Prostate gland (tissue), 2 donors: ENCODE data around the gene DPH1. TPM values are rescaled to one million over a fixed set of nuclear protein-coding genes. Genes with fewer than 3 reads are reported as not detected.

Experiments used
- DNase-seq: peaks from one replicate; pipeline ENCODE4 v3.0.0-alpha.2; 2019; ENCODE audit warnings: low spot score
- H3K27ac ChIP-seq, 2 donors: fragments of 200-600 bp; sonication (generic); 2 replicates each; pipeline ENCODE4 v1.5.1; 2017 to 2019
- H3K27me3 ChIP-seq: fragments of 200-600 bp; sonication (generic); replicated peaks from 2 replicates; pipeline ENCODE4 v1.5.1; 2019; ENCODE audit not compliant: insufficient read depth
- H3K36me3 ChIP-seq, 2 donors: fragments of 200-600 bp; sonication (generic); 1 replicate in 1 of 2; 2 replicates in 1 of 2; pipeline versions ENCODE4 v1.5.1 to v1.8.1; 2017 to 2019
- H3K4me1 ChIP-seq: fragments of 200-600 bp; sonication (generic); replicated peaks from 2 replicates; pipeline ENCODE4 v1.5.1; 2019
- H3K4me3 ChIP-seq, 2 donors: fragments of 200-600 bp; sonication (generic); 2 replicates each; pipeline ENCODE4 v1.5.1; 2017 to 2019
- H3K9me3 ChIP-seq: fragments of 200-600 bp; sonication (generic); 2 replicates; pipeline ENCODE4 v1.5.1; 2017
- POLR2A ChIP-seq: fragments of 450-650 bp; IDR thresholded peaks from one replicate; pipeline ENCODE4 v1.6.1; 2016; ENCODE audit warnings: antibody characterized with exemption, mild to moderate bottlenecking
- POLR2AphosphoS5 ChIP-seq: sonication (generic); formaldehyde crosslinking; IDR thresholded peaks from one replicate; pipeline ENCODE4 v1.6.1; 2017; ENCODE audit warnings: antibody characterized with exemption
- WGBS: methylation state at CpG from one replicate; pipeline ENCODE4 v1.1.5; 2018; 5-methylcytosine and 5-hydroxymethylcytosine counted together
- intact Hi-C: fragments of 100-400 bp; cut with DNase I; formaldehyde crosslinking; loops from one replicate; pipeline ENCODE4 v1.14.2; 2022
- total RNA-seq, 2 donors: library from RNA; depleted of rRNA; stranded (reverse); fragments of >200 nt; gene quantifications; one replicate each; pipeline ENCODE4 v1.1.0, GENCODE V29; 2016
- TF ChIP-seq, protein P1 (sequence below), 4 experiments: fragments of 200-600 bp in 2 of 4; fragments of 450-650 bp in 2 of 4; sonication (generic) in 2 of 4; IDR thresholded peaks; 1 replicate in 3 of 4; 2 replicates in 1 of 4; pipeline ENCODE4 v1.5.1; 2016 to 2019; ENCODE audit warnings: antibody characterized with exemption in 4 of 4, mild to moderate bottlenecking in 2 of 4, moderate library complexity in 2 of 4

Gene DPH1
- total RNA-seq, 2 donors from 2014 or later: 61.4 to 84.1 TPM

DNA sequence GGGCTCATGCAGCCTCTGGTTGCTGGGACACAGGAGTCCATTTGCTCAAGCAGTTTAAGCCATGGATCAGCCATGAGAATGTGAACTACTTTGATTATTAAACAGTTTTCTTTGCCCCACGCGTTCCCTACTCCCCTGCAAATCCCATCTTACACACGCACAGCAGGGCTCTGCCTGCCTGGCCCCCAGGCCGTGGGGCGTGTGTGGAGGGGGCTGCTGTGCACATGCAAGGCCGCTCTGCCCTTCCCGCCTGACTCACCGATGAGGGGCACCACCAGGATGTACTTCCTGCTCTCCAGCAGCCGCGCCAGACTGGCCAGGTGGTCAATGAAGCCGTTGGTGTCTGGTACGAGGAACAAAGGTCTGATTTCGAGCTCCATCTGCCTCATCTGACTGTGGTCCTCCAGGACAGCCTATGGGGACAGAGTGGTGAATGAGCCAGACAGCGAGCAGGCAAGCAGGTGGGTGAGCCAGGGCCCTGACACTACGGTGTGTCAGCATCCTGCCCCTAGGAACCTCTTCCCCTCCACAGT is 38.6 kb downstream of the DPH1 start:
- TF ChIP-seq, protein P1, sequence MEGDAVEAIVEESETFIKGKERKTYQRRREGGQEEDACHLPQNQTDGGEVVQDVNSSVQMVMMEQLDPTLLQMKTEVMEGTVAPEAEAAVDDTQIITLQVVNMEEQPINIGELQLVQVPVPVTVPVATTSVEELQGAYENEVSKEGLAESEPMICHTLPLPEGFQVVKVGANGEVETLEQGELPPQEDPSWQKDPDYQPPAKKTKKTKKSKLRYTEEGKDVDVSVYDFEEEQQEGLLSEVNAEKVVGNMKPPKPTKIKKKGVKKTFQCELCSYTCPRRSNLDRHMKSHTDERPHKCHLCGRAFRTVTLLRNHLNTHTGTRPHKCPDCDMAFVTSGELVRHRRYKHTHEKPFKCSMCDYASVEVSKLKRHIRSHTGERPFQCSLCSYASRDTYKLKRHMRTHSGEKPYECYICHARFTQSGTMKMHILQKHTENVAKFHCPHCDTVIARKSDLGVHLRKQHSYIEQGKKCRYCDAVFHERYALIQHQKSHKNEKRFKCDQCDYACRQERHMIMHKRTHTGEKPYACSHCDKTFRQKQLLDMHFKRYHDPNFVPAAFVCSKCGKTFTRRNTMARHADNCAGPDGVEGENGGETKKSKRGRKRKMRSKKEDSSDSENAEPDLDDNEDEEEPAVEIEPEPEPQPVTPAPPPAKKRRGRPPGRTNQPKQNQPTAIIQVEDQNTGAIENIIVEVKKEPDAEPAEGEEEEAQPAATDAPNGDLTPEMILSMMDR (IDR thresholded peaks at IDR 0.05): no peak
- no peak for TF ChIP-seq POLR2A
- no peak for TF ChIP-seq POLR2AphosphoS5
- no peaks in the 10 kb centered on the region for H3K27me3 ChIP-seq
- no peaks in the 10 kb centered on the region for H3K36me3 ChIP-seq
- no peak for DNase-seq
- peaks cover 6% of the 10 kb centered on the region for H3K4me1 ChIP-seq
- intact Hi-C loops: no loop called here
- H3K9me3 ChIP-seq: no peaks in the 10 kb centered on the region
- peak overlapping the region; percentile 56 to 75 for H3K27ac ChIP-seq
- WGBS: 55% methylated on average over 15 of the region's 15 CpGs
- no peak overlapping the region for H3K4me3 ChIP-seq

DNA sequence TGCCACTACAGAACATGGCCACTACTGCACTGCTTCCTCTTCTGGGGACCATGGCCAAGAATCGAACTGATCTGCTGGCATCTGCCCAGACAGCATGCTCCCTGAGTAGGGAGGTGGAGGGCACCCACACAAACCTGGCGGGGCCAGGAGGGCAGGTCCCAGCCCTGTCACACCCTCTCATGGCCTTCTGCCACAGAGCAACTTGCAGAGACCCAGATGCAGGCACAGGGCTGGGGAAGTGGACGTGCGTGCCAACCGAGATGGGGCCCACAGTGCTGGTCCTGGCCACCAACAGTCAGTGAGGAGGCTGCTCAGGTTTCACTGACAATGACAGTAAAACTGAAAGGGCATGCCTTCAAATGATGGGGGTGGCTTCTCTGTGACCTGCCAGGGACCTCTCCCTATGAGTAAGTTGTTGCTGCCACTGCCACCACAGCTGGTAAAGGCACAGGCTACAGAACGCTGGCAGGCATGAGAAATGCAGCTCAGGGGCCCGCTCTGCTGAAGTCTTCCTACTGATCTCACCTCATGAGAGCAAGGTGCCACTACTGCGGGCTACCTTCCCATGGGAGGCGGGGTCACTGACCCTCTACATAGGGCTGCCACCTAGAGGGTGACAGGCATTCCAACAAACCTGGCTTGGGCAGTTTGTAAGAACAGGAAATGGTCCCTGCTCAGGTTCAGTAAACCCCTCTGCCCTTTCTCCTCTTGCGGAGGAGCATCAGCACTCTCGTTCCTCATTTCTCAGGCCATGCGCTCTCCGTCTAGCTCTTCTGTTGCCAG is 40.5 kb downstream of the DPH1 start:
- no peak for TF ChIP-seq POLR2A
- TF ChIP-seq POLR2AphosphoS5: no peak
- TF ChIP-seq, protein P1 (IDR thresholded peaks at IDR 0.05): no peak
- DNase-seq: no peak
- peak overlapping the region; percentile 73 to 79 for H3K27ac ChIP-seq
- WGBS: 57% methylated on average over 13 of the region's 13 CpGs
- H3K9me3 ChIP-seq: no peaks in the 10 kb centered on the region
- no peak overlapping the region for H3K4me3 ChIP-seq
- H3K36me3 ChIP-seq: no peaks in the 10 kb centered on the region
- no peaks in the 10 kb centered on the region for H3K27me3 ChIP-seq
- intact Hi-C loops: no loop called here
- peaks cover 6% of the 10 kb centered on the region for H3K4me1 ChIP-seq

DNA sequence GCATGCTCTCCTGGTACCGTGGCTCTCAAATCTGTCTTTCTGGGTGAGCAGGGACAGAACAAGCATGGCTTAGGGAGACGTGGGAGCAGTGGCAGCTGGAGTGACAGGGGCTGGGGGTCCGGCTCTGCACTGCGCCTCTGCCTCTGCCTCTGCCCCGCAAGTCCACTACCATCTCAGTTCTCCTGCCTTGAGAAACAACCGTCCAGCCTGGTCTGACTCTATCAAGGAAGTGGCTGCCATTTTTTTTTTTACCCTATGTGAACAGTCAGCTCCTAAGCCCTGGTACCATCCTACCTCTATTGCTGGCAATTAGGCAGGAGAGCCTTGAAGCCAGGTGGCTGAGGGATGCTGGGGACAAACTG is 41.1 kb downstream of the DPH1 start:
- intact Hi-C loops: no loop called here
- Histone ChIP-seq H3K4me1 (peaks cover 6% of the 10 kb centered on the region), H3K27me3 (no peaks in the 10 kb centered on the region), H3K9me3 (no peaks in the 10 kb centered on the region), H3K4me3 (no peak overlapping the region), H3K27ac (peak overlapping the region; percentile 73 to 79), H3K36me3 (no peaks in the 10 kb centered on the region)
- DNase-seq: no peak
- TF ChIP-seq, protein P1 (IDR thresholded peaks at IDR 0.05): no peak
- TF ChIP-seq POLR2A (no peak), POLR2AphosphoS5 (no peak)
- 81% methylated on average over 6 of the region's 6 CpGs for WGBS

DNA sequence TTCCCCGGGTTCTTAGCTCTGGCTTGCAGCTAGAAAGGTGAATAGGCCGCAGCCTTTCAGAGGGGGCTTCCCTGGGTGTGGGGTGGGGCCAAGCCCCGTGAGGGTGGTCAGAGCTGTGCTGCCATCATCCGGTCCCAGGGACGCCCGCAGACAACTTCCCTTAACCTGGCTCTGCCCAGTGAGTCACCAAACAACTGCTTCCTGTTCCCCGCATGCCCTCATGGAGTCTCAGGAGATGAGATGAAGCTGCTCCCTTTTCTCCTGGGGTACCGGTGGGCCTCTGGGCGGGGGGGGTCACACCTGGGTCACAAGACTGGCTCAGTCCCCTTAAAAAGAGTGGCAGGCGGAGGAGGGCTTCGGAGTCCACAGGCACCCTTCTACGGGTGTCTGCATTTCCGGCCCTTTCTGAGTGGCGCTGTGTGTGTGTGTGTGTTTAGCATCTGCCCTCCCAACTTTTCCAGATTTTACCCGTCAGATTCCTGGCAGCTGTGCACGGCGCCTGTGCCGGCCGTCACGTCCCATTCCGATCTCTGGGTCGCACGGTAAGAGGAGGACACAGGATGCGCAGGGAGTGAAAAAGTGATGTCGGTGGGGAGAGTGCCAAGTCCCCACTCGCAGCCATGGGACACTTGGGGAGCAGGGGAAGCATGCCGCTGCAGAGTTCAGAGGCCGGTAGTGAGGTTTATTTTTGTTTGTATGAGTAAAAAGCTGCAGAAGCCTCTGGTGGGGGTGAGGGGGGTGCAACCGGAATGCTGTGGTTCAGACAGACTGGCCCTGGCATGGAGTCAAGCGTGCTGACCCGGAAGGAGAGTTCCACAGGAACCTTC is 41.7 kb downstream of the DPH1 start:
- Histone ChIP-seq H3K27ac (peak overlapping the region; percentile 73 to 79), H3K36me3 (no peaks in the 10 kb centered on the region), H3K9me3 (no peaks in the 10 kb centered on the region), H3K4me1 (peaks cover 4% of the 10 kb centered on the region), H3K27me3 (no peaks in the 10 kb centered on the region), H3K4me3 (no peak overlapping the region)
- intact Hi-C loops: no loop called here
- 60% methylated on average over 31 of the region's 31 CpGs for WGBS
- TF ChIP-seq, protein P1 (IDR thresholded peaks at IDR 0.05): no peak
- TF ChIP-seq POLR2AphosphoS5: peak; percentile 32
- no peak for TF ChIP-seq POLR2A
- no peak for DNase-seq
